Neural cell (in vitro differentiated cells): ENCODE results near the gene RBM33.

Source experiments
- CTCF ChIP-seq: fragments of 450-650 bp; IDR thresholded peaks from 2 replicates; pipeline ENCODE4 v1.5.1; 2014; ENCODE audit warnings: antibody characterized with exemption, mild to moderate bottlenecking, moderate library complexity; ENCODE audit not compliant: poor library complexity, severe bottlenecking
- EZH2 ChIP-seq: fragments of 200-600, 300-800 bp; shearing (Covaris generic), sonication (generic); IDR thresholded peaks from 2 replicates; pipeline ENCODE4 v1.6.1; 2014; ENCODE audit warnings: antibody characterized with exemption, low read length, borderline replicate concordance, mild to moderate bottlenecking; ENCODE audit not compliant: insufficient read depth, poor library complexity, severe bottlenecking
- POLR2AphosphoS5 ChIP-seq: IDR thresholded peaks from 2 replicates; pipeline ENCODE4 v1.6.1; 2012
- RAD21 ChIP-seq: fragments of 450-650 bp; conservative IDR thresholded peaks from 2 replicates; pipeline ENCODE4 v1.6.1; 2014; ENCODE audit warnings: antibody characterized with exemption, mild to moderate bottlenecking, moderate library complexity
- REST ChIP-seq: IDR thresholded peaks from 2 replicates; pipeline ENCODE4 v1.6.1; 2012; ENCODE audit warnings: borderline replicate concordance

GRCh38 chr7:155713384-155713783 is 68.9 kb downstream of the RBM33 start:
- no peak for TF ChIP-seq RAD21
- TF ChIP-seq EZH2 = no peak
- TF ChIP-seq CTCF = no peak
- no peak for TF ChIP-seq POLR2AphosphoS5
- TF ChIP-seq REST = no peak
